Transverse colon (tissue), 3 donors: Measurements from ENCODE around the gene FAM78B.

Source experiments
- CTCF ChIP-seq, 5 experiments: fragments of 200-600 bp in 3 of 5; fragments of 450-650 bp in 2 of 5; sonication (generic) in 3 of 5; IDR thresholded peaks; 1 replicate in 2 of 5; 2 replicates in 3 of 5; pipeline ENCODE4 v1.5.1; 2016 to 2017; ENCODE audit warnings: antibody characterized with exemption in 5 of 5, inconsistent platforms in 3 of 5, mild to moderate bottlenecking in 2 of 5, moderate library complexity in 1 of 5
- EP300 ChIP-seq: sonication (generic); formaldehyde crosslinking; IDR thresholded peaks from one replicate; pipeline ENCODE4 v1.6.1; 2017; ENCODE audit warnings: antibody characterized with exemption, low read depth
- POLR2A ChIP-seq: fragments of 450-650 bp; IDR thresholded peaks from one replicate; pipeline ENCODE4 v1.6.1; 2016; ENCODE audit warnings: antibody characterized with exemption, mild to moderate bottlenecking, moderate library complexity

GRCh38 chr1:166145499-166145898 lies 21.3 kb downstream of the FAM78B start:
- TF ChIP-seq CTCF (IDR thresholded peaks at IDR 0.05) (no peak), POLR2A (no peak), EP300 (no peak)
